Stomach (tissue), 4 donors: ENCODE data around the gene URM1.
"Not testable (repeated sequence)": the region's sequence is repeated elsewhere in the genome, so short reads cannot be mapped to it uniquely, and the experiment has no call there.

Experiments used
- CTCF ChIP-seq, 7 experiments: fragments of 450-650 bp in 4 of 7; fragments of 200-600 bp in 3 of 7; sonication (generic) in 3 of 7; IDR thresholded peaks; one replicate each; pipeline ENCODE4 v1.5.1; 2016 to 2019; ENCODE audit warnings: antibody characterized with exemption in 7 of 7, control low read depth in 2 of 7, mild to moderate bottlenecking in 1 of 7
- EP300 ChIP-seq: sonication (generic); formaldehyde crosslinking; IDR thresholded peaks from one replicate; pipeline ENCODE4 v1.6.1; 2017; ENCODE audit warnings: antibody characterized with exemption
- POLR2A ChIP-seq, 4 donors: fragments of 450-650 bp; IDR thresholded peaks; one replicate each; pipeline ENCODE4 v1.6.1; 2016; ENCODE audit warnings: antibody characterized with exemption in 4 of 4, control low read depth in 2 of 4, mild to moderate bottlenecking in 1 of 4, moderate library complexity in 1 of 4
- POLR2AphosphoS5 ChIP-seq, 3 donors: sonication (generic); formaldehyde crosslinking; IDR thresholded peaks; one replicate each; pipeline ENCODE4 v1.6.1; 2016; ENCODE audit warnings: antibody characterized with exemption in 3 of 3

- not testable (repeated sequence) for TF ChIP-seq CTCF (IDR thresholded peaks at IDR 0.05); EP300; POLR2AphosphoS5 (IDR thresholded peaks at IDR 0.05); POLR2A (IDR thresholded peaks at IDR 0.05)
Measured at GRCh38 chr9:128422022-128422782, 51.0 kb downstream of the URM1 start.
